ENCODE measurements around the gene ANK3.

The ANK3 gene

DNA sequence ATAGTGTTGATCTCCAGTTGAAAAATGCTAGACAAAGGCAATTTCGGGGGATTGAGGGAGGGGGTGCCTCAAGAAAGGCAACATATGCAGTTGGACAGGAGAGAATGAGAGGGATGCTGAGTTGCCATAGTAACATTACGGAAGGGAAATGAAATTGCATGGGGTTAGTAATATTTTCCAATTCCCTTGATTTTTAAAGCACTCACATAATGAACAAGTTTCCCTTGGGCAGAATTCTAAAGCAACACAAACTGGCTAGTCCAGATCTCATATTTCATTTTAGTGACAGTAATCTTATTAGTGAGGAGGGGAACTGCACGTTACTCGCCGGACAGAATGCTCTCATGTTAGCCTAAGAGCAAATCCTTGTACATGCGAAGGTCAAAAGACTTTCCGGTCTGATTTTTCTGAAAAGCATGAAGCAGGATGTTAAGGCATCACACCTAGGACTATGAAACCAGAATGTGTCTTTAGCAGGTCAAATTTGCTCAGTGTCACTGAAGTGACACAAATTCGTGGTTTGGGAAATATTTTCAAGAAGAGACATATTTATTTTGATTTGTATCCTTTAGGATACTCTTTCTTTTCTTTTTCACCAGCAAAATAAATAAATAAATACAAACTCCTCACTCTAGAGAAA lies 165.5 kb downstream of the ANK3 start:
- no peak overlapping the region for H4K8ac ChIP-seq (ENCODE audit: low read length)
- no peak overlapping the region for H2AFZ ChIP-seq (ENCODE audit: low read depth, low read length)
- no peak overlapping the region for H3K14ac ChIP-seq (ENCODE audit: low read length in 2 of 2)
- 93% methylated on average over 6 of the region's 8 CpGs for WGBS
- no peak overlapping the region for H3K18ac ChIP-seq (ENCODE audit: low read depth in 1 of 2, low read length in 2 of 2)
- no peaks in the 10 kb centered on the region for H3K27me3 ChIP-seq (ENCODE audit: control insufficient read depth in 1 of 2, insufficient read depth in 1 of 2, low read length in 2 of 2)
- DNase-seq, result no peak
- H3K36me3 ChIP-seq (ENCODE audit: control insufficient read depth in 1 of 2, insufficient read depth in 2 of 2, low read depth in 1 of 2, low read length in 2 of 2), result no peaks in the 10 kb centered on the region
- no peaks in the 10 kb centered on the region for H3K79me1 ChIP-seq (replicated peaks; ENCODE audit: low read length, poor library complexity, severe bottlenecking)
- H3K9me3 ChIP-seq (ENCODE audit: control insufficient read depth, low read length), result no peaks in the 10 kb centered on the region
- H2BK15ac ChIP-seq (ENCODE audit: low read depth, poor library complexity, severe bottlenecking), result no peak overlapping the region
- H3K4me1 ChIP-seq (ENCODE audit: control insufficient read depth, insufficient read depth, low read depth, low read length), result no peaks in the 10 kb centered on the region
- H3K27ac ChIP-seq (ENCODE audit: low read length, poor library complexity, severe bottlenecking), result no peak overlapping the region
- H4K91ac ChIP-seq (ENCODE audit: low read length), result no peak overlapping the region
- H2BK120ac ChIP-seq (ENCODE audit: low read depth, low read length), result no peak overlapping the region
- H2BK5ac ChIP-seq (ENCODE audit: low read depth, low read length, poor library complexity, severe bottlenecking), result no peak overlapping the region
- no peak overlapping the region for H3K4ac ChIP-seq (ENCODE audit: low read depth in 1 of 2, low read length in 2 of 2)
- H3K23ac ChIP-seq (ENCODE audit: low read length in 2 of 2), result no peak overlapping the region
- H2AK5ac ChIP-seq (ENCODE audit: low read length, severe bottlenecking), result no peak overlapping the region
- H2BK12ac ChIP-seq (ENCODE audit: low read length in 2 of 2), result no peak overlapping the region
- no peak overlapping the region for H3K9ac ChIP-seq (ENCODE audit: low read length)
- H3K4me2 ChIP-seq (ENCODE audit: low read length, poor library complexity, severe bottlenecking), result no peak overlapping the region
- H3K4me3 ChIP-seq (ENCODE audit: insufficient read depth in 1 of 2, low read depth in 1 of 2, low read length in 2 of 2), result no peak overlapping the region

DNA sequence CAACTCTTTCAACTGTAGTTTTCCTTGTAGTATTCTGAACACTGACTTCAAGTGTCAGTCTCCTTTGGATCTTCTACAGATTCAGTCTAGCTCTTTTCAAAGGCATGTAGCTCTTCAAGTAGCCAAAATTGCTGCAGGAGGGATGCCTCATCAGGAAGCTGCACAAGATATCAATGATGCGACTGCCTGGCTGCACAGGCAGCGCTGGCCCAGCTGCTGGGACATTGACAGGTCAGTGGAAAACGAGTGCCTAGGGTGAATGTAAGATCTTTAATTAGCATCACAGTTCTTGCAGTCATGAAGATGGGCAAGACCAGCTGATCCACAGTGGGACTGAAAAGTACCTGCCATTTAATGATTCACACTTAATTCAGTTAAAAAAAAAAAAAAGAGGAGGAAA lies 167.6 kb downstream of the ANK3 start:
- H3K18ac ChIP-seq (ENCODE audit: low read depth in 1 of 2, low read length in 2 of 2), result no peak overlapping the region
- 65% methylated on average over 3 of the region's 3 CpGs for WGBS
- H4K91ac ChIP-seq (ENCODE audit: low read length), result no peak overlapping the region
- no peaks in the 10 kb centered on the region for H3K79me1 ChIP-seq (replicated peaks; ENCODE audit: low read length, poor library complexity, severe bottlenecking)
- H3K36me3 ChIP-seq (ENCODE audit: control insufficient read depth in 1 of 2, insufficient read depth in 2 of 2, low read depth in 1 of 2, low read length in 2 of 2), result no peaks in the 10 kb centered on the region
- H3K4me3 ChIP-seq (ENCODE audit: insufficient read depth in 1 of 2, low read depth in 1 of 2, low read length in 2 of 2), result peak overlapping the region in 1 of 2 experiments; percentile 32
- no peak overlapping the region for H3K4ac ChIP-seq (ENCODE audit: low read depth in 1 of 2, low read length in 2 of 2)
- no peaks in the 10 kb centered on the region for H3K4me1 ChIP-seq (ENCODE audit: control insufficient read depth, insufficient read depth, low read depth, low read length)
- no peak overlapping the region for H3K27ac ChIP-seq (ENCODE audit: low read length, poor library complexity, severe bottlenecking)
- H2BK12ac ChIP-seq (ENCODE audit: low read length in 2 of 2), result no peak overlapping the region
- no peak overlapping the region for H3K23ac ChIP-seq (ENCODE audit: low read length in 2 of 2)
- no peaks in the 10 kb centered on the region for H3K27me3 ChIP-seq (ENCODE audit: control insufficient read depth in 1 of 2, insufficient read depth in 1 of 2, low read length in 2 of 2)
- H2AK5ac ChIP-seq (ENCODE audit: low read length, severe bottlenecking), result no peak overlapping the region
- H3K9me3 ChIP-seq (ENCODE audit: control insufficient read depth, low read length), result no peaks in the 10 kb centered on the region
- no peak overlapping the region for H2BK15ac ChIP-seq (ENCODE audit: low read depth, poor library complexity, severe bottlenecking)
- no peak overlapping the region for H4K8ac ChIP-seq (ENCODE audit: low read length)
- no peak overlapping the region for H3K4me2 ChIP-seq (ENCODE audit: low read length, poor library complexity, severe bottlenecking)
- no peak overlapping the region for H3K9ac ChIP-seq (ENCODE audit: low read length)
- no peak overlapping the region for H3K14ac ChIP-seq (ENCODE audit: low read length in 2 of 2)
- DNase-seq, result no peak
- no peak overlapping the region for H2BK120ac ChIP-seq (ENCODE audit: low read depth, low read length)
- H2AFZ ChIP-seq (ENCODE audit: low read depth, low read length), result no peak overlapping the region
- no peak overlapping the region for H2BK5ac ChIP-seq (ENCODE audit: low read depth, low read length, poor library complexity, severe bottlenecking)

DNA sequence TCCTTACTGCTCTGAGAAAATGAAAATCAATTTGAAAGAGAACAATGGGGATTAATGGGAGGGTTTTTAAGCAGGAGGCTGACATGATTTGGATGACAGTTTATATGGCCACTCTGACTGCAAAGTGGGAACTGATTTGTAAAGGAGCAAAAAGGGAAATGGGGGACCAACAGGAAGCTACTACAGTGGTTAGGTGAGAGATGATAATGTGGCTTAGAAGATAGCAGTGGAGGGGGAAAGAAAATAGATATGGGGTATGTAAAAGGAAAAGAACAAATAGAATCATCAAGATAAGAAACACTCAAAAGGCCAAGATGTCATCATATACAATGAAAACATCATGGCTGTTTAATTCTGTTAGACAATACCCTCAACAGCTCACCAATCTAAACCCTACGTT lies 177.5 kb downstream of the ANK3 start:
- Histone ChIP-seq H3K27ac (ENCODE audit: low read length, poor library complexity, severe bottlenecking) (no peak overlapping the region), H3K4ac (ENCODE audit: low read depth in 1 of 2, low read length in 2 of 2) (no peak overlapping the region), H2AFZ (ENCODE audit: low read depth, low read length) (no peak overlapping the region), H2BK12ac (ENCODE audit: low read length in 2 of 2) (no peak overlapping the region), H3K18ac (ENCODE audit: low read depth in 1 of 2, low read length in 2 of 2) (no peak overlapping the region), H3K27me3 (ENCODE audit: control insufficient read depth in 1 of 2, insufficient read depth in 1 of 2, low read length in 2 of 2) (no peaks in the 10 kb centered on the region), H2BK5ac (ENCODE audit: low read depth, low read length, poor library complexity, severe bottlenecking) (no peak overlapping the region), H3K79me1 (replicated peaks; ENCODE audit: low read length, poor library complexity, severe bottlenecking) (no peaks in the 10 kb centered on the region), H3K4me1 (ENCODE audit: control insufficient read depth, insufficient read depth, low read depth, low read length) (no peaks in the 10 kb centered on the region), H2BK15ac (ENCODE audit: low read depth, poor library complexity, severe bottlenecking) (no peak overlapping the region), H3K14ac (ENCODE audit: low read length in 2 of 2) (no peak overlapping the region), H2BK120ac (ENCODE audit: low read depth, low read length) (no peak overlapping the region), H3K4me2 (ENCODE audit: low read length, poor library complexity, severe bottlenecking) (no peak overlapping the region), H4K8ac (ENCODE audit: low read length) (no peak overlapping the region), H2AK5ac (ENCODE audit: low read length, severe bottlenecking) (no peak overlapping the region), H3K9ac (ENCODE audit: low read length) (no peak overlapping the region), H3K9me3 (ENCODE audit: control insufficient read depth, low read length) (no peaks in the 10 kb centered on the region), H3K36me3 (ENCODE audit: control insufficient read depth in 1 of 2, insufficient read depth in 2 of 2, low read depth in 1 of 2, low read length in 2 of 2) (peaks cover 0 to 6% of the 10 kb centered on the region in 2 experiments), H3K4me3 (ENCODE audit: insufficient read depth in 1 of 2, low read depth in 1 of 2, low read length in 2 of 2) (no peak overlapping the region), H4K91ac (ENCODE audit: low read length) (no peak overlapping the region), H3K23ac (ENCODE audit: low read length in 2 of 2) (no peak overlapping the region)
- no peak for DNase-seq
- 100% methylated on average over 1 of the region's 1 CpG for WGBS

DNA sequence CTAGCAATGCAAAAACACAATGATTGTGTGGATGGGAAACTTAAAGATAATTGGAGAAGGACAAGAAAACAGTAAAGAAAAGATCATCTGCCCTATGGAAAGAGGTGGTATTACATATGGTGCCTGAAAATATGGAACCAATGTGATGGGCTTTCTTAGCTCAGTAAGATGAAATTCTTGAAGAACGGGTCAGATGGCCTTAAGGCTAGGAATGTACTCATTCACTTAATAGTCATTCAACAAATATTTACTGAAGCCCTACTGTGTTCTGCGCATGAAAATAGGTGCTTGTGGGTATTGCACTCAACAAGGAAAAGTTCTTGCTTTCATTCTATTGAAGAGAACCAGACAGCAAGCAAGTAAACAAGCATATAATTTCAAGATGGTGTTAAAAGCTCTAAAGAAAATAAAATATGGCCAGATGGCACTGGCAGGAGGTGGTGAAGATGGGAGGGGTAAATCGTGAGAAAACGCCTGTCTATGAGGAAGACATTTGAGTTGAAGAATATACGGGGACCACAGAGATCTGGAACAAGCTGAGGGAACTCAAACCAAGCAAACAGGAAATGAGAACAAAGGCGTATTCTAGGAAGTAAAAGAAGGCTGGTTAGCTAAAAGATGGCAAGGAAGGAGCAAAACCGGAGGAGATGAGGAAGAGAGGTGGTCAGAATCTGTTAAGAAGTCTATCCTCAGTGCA lies 179.7 kb downstream of the ANK3 start:
- Histone ChIP-seq H3K9ac (ENCODE audit: low read length) (no peak overlapping the region), H4K8ac (ENCODE audit: low read length) (no peak overlapping the region)
- WGBS, result 85% methylated on average over 4 of the region's 7 CpGs

More for the DNA sequence above, 179.7 kb downstream of the ANK3 start:
- no peak overlapping the region for H2BK120ac ChIP-seq (ENCODE audit: low read depth, low read length)
- no peak overlapping the region for H3K14ac ChIP-seq (ENCODE audit: low read length in 2 of 2)
- H3K4me1 ChIP-seq (ENCODE audit: control insufficient read depth, insufficient read depth, low read depth, low read length), result no peaks in the 10 kb centered on the region
- H2BK5ac ChIP-seq (ENCODE audit: low read depth, low read length, poor library complexity, severe bottlenecking), result no peak overlapping the region
- peaks cover 0 to 6% of the 10 kb centered on the region in 2 experiments for H3K36me3 ChIP-seq (ENCODE audit: control insufficient read depth in 1 of 2, insufficient read depth in 2 of 2, low read depth in 1 of 2, low read length in 2 of 2)
- H3K9me3 ChIP-seq (ENCODE audit: control insufficient read depth, low read length), result no peaks in the 10 kb centered on the region
- no peak overlapping the region for H2AK5ac ChIP-seq (ENCODE audit: low read length, severe bottlenecking)
- peak overlapping the region in 1 of 2 experiments; percentile 83 for H2BK12ac ChIP-seq (ENCODE audit: low read length in 2 of 2)
- H3K4me2 ChIP-seq (ENCODE audit: low read length, poor library complexity, severe bottlenecking), result no peak overlapping the region
- no peak overlapping the region for H3K4ac ChIP-seq (ENCODE audit: low read depth in 1 of 2, low read length in 2 of 2)
- no peak overlapping the region for H3K18ac ChIP-seq (ENCODE audit: low read depth in 1 of 2, low read length in 2 of 2)
- no peak overlapping the region for H3K4me3 ChIP-seq (ENCODE audit: insufficient read depth in 1 of 2, low read depth in 1 of 2, low read length in 2 of 2)
- no peak overlapping the region for H3K23ac ChIP-seq (ENCODE audit: low read length in 2 of 2)
- no peaks in the 10 kb centered on the region for H3K79me1 ChIP-seq (replicated peaks; ENCODE audit: low read length, poor library complexity, severe bottlenecking)
- H3K27me3 ChIP-seq (ENCODE audit: control insufficient read depth in 1 of 2, insufficient read depth in 1 of 2, low read length in 2 of 2), result no peaks in the 10 kb centered on the region
- no peak overlapping the region for H2BK15ac ChIP-seq (ENCODE audit: low read depth, poor library complexity, severe bottlenecking)
- no peak for DNase-seq
- no peak overlapping the region for H2AFZ ChIP-seq (ENCODE audit: low read depth, low read length)
- no peak overlapping the region for H3K27ac ChIP-seq (ENCODE audit: low read length, poor library complexity, severe bottlenecking)
- H4K91ac ChIP-seq (ENCODE audit: low read length), result no peak overlapping the region

Data from mesenchymal stem cell (in vitro differentiated cells and primary cell).